Measurements from ENCODE around the gene SLC2A8. TPM values are rescaled to one million over a fixed set of nuclear protein-coding genes. Genes with fewer than 3 reads are reported as not detected.

Gene SLC2A8
- polyA plus RNA-seq, 3 donors from 2014 or later, result 11.2 to 14.5 (median 12.7) TPM

GRCh38 chr9:127362829-127363228 is 34.1 kb upstream of the SLC2A8 start:
- H3K36me3 Mint-ChIP-seq, result peaks cover 0 to 4% (median 0%) of the 10 kb centered on the region in 3 donors
- peaks cover 11% of the 10 kb centered on the region in 2 donors for H3K4me1 Mint-ChIP-seq
- no peak for DNase-seq
- H3K27ac Mint-ChIP-seq, result peak overlapping the region in 1 of 6 donors; percentile 29
- H3K9me3 Mint-ChIP-seq, result no peaks in the 10 kb centered on the region
- no peak overlapping the region for H3K4me3 Mint-ChIP-seq
- no peaks in the 10 kb centered on the region for H3K27me3 Mint-ChIP-seq (ENCODE audit: low read depth in 3 of 3)

GRCh38 chr9:127365461-127365860 is 31.5 kb upstream of the SLC2A8 start:
- Mint-ChIP-seq H3K9me3 (no peaks in the 10 kb centered on the region), H3K4me1 (peaks cover 11% of the 10 kb centered on the region in 2 donors), H3K4me3 (no peak overlapping the region), H3K36me3 (peaks cover 0 to 4% (median 0%) of the 10 kb centered on the region in 3 donors), H3K27ac (no peak overlapping the region), H3K27me3 (ENCODE audit: low read depth in 3 of 3) (peaks cover 1 to 5% (median 2%) of the 10 kb centered on the region in 3 donors)
- DNase-seq, result no peak

GRCh38 chr9:127366594-127366993 is 30.4 kb upstream of the SLC2A8 start:
- no peak for DNase-seq
- H3K9me3 Mint-ChIP-seq, result no peaks in the 10 kb centered on the region
- peaks cover 3 to 5% (median 4%) of the 10 kb centered on the region in 3 donors for H3K27me3 Mint-ChIP-seq (ENCODE audit: low read depth in 3 of 3)
- no peak overlapping the region for H3K4me3 Mint-ChIP-seq
- peaks cover 0 to 4% (median 0%) of the 10 kb centered on the region in 3 donors for H3K36me3 Mint-ChIP-seq
- peaks cover 4% of the 10 kb centered on the region in 2 donors for H3K4me1 Mint-ChIP-seq
- no peak overlapping the region for H3K27ac Mint-ChIP-seq

GRCh38 chr9:127368852-127369402 is 28.0 kb upstream of the SLC2A8 start:
- H3K27me3 Mint-ChIP-seq (ENCODE audit: low read depth in 3 of 3), result peaks cover 3 to 5% (median 4%) of the 10 kb centered on the region in 3 donors

GRCh38 chr9:127369428-127369827 is 27.5 kb upstream of the SLC2A8 start:
- no peak overlapping the region for H3K4me3 Mint-ChIP-seq
- no peak overlapping the region for H3K27ac Mint-ChIP-seq
- DNase-seq, result no peak
- no peaks in the 10 kb centered on the region for H3K4me1 Mint-ChIP-seq
- peaks cover 3 to 5% (median 4%) of the 10 kb centered on the region in 3 donors for H3K27me3 Mint-ChIP-seq (ENCODE audit: low read depth in 3 of 3)
- H3K36me3 Mint-ChIP-seq, result no peaks in the 10 kb centered on the region
- H3K9me3 Mint-ChIP-seq, result no peaks in the 10 kb centered on the region

More at GRCh38 chr9:127368852-127369402, 28.0 kb upstream of the SLC2A8 start:
- no peaks in the 10 kb centered on the region for H3K9me3 Mint-ChIP-seq
- DNase-seq, result no peak
- peaks cover 0 to 4% (median 0%) of the 10 kb centered on the region in 3 donors for H3K36me3 Mint-ChIP-seq
- H3K4me3 Mint-ChIP-seq, result no peak overlapping the region
- no peaks in the 10 kb centered on the region for H3K4me1 Mint-ChIP-seq
- H3K27ac Mint-ChIP-seq, result no peak overlapping the region

- H3K27me3 Mint-ChIP-seq (ENCODE audit: low read depth in 3 of 3), result peaks cover 3 to 5% (median 4%) of the 10 kb centered on the region in 3 donors
- no peaks in the 10 kb centered on the region for H3K4me1 Mint-ChIP-seq
- no peak overlapping the region for H3K27ac Mint-ChIP-seq
- H3K36me3 Mint-ChIP-seq, result no peaks in the 10 kb centered on the region
- no peak for DNase-seq
- H3K4me3 Mint-ChIP-seq, result no peak overlapping the region
- no peaks in the 10 kb centered on the region for H3K9me3 Mint-ChIP-seq
These were observed 26.8 kb upstream of the SLC2A8 start for GRCh38 chr9:127370147-127370579.

- H3K4me1 Mint-ChIP-seq, result no peaks in the 10 kb centered on the region
- no peak overlapping the region for H3K4me3 Mint-ChIP-seq
- H3K27me3 Mint-ChIP-seq (ENCODE audit: low read depth in 3 of 3), result peaks cover 3 to 5% (median 4%) of the 10 kb centered on the region in 3 donors
- no peaks in the 10 kb centered on the region for H3K36me3 Mint-ChIP-seq
- H3K27ac Mint-ChIP-seq, result peak overlapping the region in 1 of 6 donors; percentile 58
- no peaks in the 10 kb centered on the region for H3K9me3 Mint-ChIP-seq
- no peak for DNase-seq
These were observed 26.0 kb upstream of the SLC2A8 start for GRCh38 chr9:127370672-127371648.

- no peaks in the 10 kb centered on the region for H3K4me1 Mint-ChIP-seq
- H3K27me3 Mint-ChIP-seq (ENCODE audit: low read depth in 3 of 3), result peaks cover 5 to 10% (median 5%) of the 10 kb centered on the region in 3 donors
- no peak for DNase-seq
- H3K27ac Mint-ChIP-seq, result no peak overlapping the region
- peaks cover 0 to 5% (median 0%) of the 10 kb centered on the region in 3 donors for H3K36me3 Mint-ChIP-seq
- H3K9me3 Mint-ChIP-seq, result peaks cover 0 to 5% (median under 1%) of the 10 kb centered on the region in 6 donors
- H3K4me3 Mint-ChIP-seq, result no peak overlapping the region
These were observed 16.5 kb upstream of the SLC2A8 start for GRCh38 chr9:127380479-127380878.

GRCh38 chr9:127382541-127382940 is 14.4 kb upstream of the SLC2A8 start:
- Mint-ChIP-seq H3K27ac (no peak overlapping the region), H3K4me1 (no peaks in the 10 kb centered on the region), H3K36me3 (peaks cover 0 to 5% (median 0%) of the 10 kb centered on the region in 3 donors), H3K27me3 (ENCODE audit: low read depth in 3 of 3) (peaks cover 7 to 14% (median 8%) of the 10 kb centered on the region in 3 donors), H3K4me3 (no peak overlapping the region), H3K9me3 (peaks cover 0 to 5% (median under 1%) of the 10 kb centered on the region in 6 donors)
- DNase-seq, result no peak

GRCh38 chr9:127384016-127384730 is 12.8 kb upstream of the SLC2A8 start:
- peaks cover 0 to 2% (median 0%) of the 10 kb centered on the region in 6 donors for H3K9me3 Mint-ChIP-seq

GRCh38 chr9:127384901-127385300 is 12.1 kb upstream of the SLC2A8 start:
- peaks cover 10 to 18% (median 12%) of the 10 kb centered on the region in 3 donors for H3K27me3 Mint-ChIP-seq (ENCODE audit: low read depth in 3 of 3)
- peaks cover 14 to 15% of the 10 kb centered on the region in 2 donors for H3K4me1 Mint-ChIP-seq
- no peak for DNase-seq
- H3K4me3 Mint-ChIP-seq, result no peak overlapping the region
- H3K9me3 Mint-ChIP-seq, result peaks cover 0 to 1% (median 0%) of the 10 kb centered on the region in 6 donors
- H3K36me3 Mint-ChIP-seq, result peaks cover 0 to 5% (median 0%) of the 10 kb centered on the region in 3 donors
- no peak overlapping the region for H3K27ac Mint-ChIP-seq

More at GRCh38 chr9:127384016-127384730, 12.8 kb upstream of the SLC2A8 start:
- peaks cover 10 to 14% (median 12%) of the 10 kb centered on the region in 3 donors for H3K27me3 Mint-ChIP-seq (ENCODE audit: low read depth in 3 of 3)
- H3K4me1 Mint-ChIP-seq, result peaks cover 14% of the 10 kb centered on the region in 2 donors
- no peak for DNase-seq
- peaks cover 0 to 5% (median 0%) of the 10 kb centered on the region in 3 donors for H3K36me3 Mint-ChIP-seq
- no peak overlapping the region for H3K4me3 Mint-ChIP-seq
- no peak overlapping the region for H3K27ac Mint-ChIP-seq

- Mint-ChIP-seq H3K36me3 (peaks cover 0 to 5% (median 0%) of the 10 kb centered on the region in 3 donors), H3K27me3 (ENCODE audit: low read depth in 3 of 3) (peaks cover 12 to 18% (median 15%) of the 10 kb centered on the region in 3 donors)
- DNase-seq, result no peak
These were observed 10.7 kb upstream of the SLC2A8 start for GRCh38 chr9:127386249-127386648.

GRCh38 chr9:127386981-127387380 is 10.0 kb upstream of the SLC2A8 start:
- H3K4me3 Mint-ChIP-seq, result peak overlapping the region in 2 of 5 donors; percentile 3 to 30
- peaks cover 12 to 16% (median 14%) of the 10 kb centered on the region in 3 donors for H3K27me3 Mint-ChIP-seq (ENCODE audit: low read depth in 3 of 3)
- no peak overlapping the region for H3K27ac Mint-ChIP-seq
- peaks cover 0 to 1% (median 0%) of the 10 kb centered on the region in 6 donors for H3K9me3 Mint-ChIP-seq
- no peak for DNase-seq
- H3K36me3 Mint-ChIP-seq, result peaks cover 0 to 5% (median 0%) of the 10 kb centered on the region in 3 donors
- peaks cover 14 to 15% of the 10 kb centered on the region in 2 donors for H3K4me1 Mint-ChIP-seq

More at GRCh38 chr9:127386249-127386648, 10.7 kb upstream of the SLC2A8 start:
- peaks cover 0 to 1% (median 0%) of the 10 kb centered on the region in 6 donors for H3K9me3 Mint-ChIP-seq
- no peak overlapping the region for H3K27ac Mint-ChIP-seq
- peaks cover 14 to 15% of the 10 kb centered on the region in 2 donors for H3K4me1 Mint-ChIP-seq
- no peak overlapping the region for H3K4me3 Mint-ChIP-seq
